CD4-positive, alpha-beta T cell treated with Interleukin-15 for 4 hours (primary cell): Measurements from ENCODE around the gene BSPRY.
"Not testable (repeated sequence)": the region's sequence is repeated elsewhere in the genome, so short reads cannot be mapped to it uniquely, and the experiment has no call there.

Source experiments
- DNase-seq: peaks from one replicate; pipeline ENCODE4 v3.0.0-alpha.2; 2020; ENCODE audit warnings: low spot score

Gene BSPRY

DNA sequence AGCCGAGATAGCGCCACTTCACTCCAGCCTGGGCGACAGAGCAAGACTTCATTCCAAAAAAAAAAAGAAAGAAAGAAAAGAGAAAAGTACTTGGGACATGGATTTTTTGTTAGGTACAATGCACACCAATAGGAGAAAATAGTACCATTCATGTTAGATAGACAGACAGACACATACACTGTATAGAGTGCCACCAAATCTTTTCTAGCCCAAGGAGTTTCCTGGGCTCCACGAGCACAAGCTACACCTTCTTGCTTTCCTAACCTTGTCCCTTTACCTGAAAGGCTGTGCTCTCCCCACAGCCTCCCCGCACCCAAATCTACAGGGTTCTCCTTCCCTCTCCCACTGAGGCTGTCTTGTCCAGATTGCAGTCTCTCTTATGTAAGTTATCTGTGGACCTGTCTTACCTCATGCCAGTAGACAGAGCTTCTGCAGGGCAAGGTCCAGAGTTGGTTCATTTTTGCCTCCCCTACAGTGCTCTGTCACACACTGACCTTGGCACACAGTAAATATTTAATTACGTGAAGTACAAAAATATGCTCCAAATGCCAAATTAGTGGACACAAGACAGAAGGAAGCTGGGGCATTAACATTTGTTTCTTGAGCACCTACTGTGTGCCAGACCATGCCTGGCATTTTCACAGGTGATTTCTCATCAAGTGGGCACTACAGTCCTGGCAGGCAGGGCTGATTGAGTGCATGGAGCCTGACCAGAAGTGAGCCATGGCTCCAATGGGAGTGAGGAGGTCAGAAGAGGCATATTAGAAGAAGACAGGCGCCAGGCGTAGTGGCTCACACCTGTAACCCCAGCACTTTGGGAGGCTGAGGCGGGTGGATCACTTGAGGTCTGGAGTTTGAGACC lies 45.9 kb downstream of the BSPRY start:
- DNase-seq, result no peak

DNA sequence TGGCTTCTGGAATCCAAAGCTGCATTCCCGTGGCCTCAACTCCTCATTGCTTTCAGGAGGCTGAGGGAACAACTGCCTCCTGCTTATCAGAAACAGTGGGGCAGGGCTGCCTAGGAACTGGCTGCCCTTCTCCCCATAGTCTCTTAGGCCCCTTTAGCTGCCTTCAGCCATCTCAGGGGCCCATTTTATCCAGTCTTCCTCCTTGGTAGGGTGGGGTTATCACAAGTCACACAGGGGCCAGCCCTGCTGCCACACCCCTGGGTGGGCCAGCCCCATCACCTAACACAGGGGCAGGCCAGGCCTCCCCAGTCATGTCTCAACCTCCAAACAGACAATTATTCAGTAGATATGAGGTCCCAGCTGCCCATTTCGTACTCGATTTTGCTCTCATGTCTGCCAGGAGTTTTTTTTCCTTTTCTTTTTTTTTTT lies 47.9 kb downstream of the BSPRY start:
- DNase-seq, result no peak

DNA sequence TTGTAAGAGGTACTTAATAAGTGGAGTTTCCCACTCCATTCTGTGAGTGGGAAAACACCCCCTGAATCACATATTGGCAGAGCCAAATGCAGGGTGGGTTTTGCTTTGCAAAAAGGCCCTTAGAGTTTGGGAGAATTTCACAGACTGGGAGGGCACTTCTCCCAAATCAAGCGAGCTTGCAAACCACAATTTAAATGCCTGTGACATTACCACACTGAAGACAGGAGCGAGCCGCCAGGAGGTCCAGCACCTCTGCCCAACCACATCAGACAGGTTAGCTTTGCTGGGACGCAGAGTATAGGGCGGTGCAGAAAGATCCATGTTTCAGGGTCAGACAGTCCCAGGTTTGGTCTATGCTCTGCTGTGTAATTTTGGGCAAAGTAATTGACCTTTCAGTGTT lies 49.5 kb downstream of the BSPRY start:
- no peak for DNase-seq

DNA sequence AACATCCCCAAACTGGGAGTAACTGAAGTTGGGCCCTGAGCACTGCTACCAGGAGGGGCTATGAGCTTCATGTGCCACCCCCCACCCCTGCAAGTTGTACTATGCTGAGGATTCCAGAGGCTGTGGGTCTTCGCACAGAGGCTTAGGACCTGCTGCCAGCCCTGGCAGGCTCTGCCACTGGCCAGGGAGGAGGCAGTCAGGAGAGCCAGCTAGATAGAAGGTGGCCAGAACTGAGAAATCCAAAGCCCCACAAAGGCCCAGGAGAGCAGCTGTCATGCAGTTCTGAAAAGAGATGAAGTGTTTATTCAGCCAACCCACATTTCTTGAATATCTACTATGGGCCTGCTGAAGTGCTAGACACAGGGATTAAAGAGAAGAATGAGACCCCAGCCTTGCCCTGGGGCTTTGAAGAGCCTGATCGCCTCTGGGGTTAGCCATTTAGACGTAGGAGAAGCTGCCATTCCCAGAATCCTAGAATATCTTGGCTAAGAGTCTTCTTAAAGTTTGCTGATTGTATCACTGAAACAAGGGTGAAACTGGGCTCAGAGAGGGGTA lies 50.4 kb downstream of the BSPRY start:
- DNase-seq, result no peak

DNA sequence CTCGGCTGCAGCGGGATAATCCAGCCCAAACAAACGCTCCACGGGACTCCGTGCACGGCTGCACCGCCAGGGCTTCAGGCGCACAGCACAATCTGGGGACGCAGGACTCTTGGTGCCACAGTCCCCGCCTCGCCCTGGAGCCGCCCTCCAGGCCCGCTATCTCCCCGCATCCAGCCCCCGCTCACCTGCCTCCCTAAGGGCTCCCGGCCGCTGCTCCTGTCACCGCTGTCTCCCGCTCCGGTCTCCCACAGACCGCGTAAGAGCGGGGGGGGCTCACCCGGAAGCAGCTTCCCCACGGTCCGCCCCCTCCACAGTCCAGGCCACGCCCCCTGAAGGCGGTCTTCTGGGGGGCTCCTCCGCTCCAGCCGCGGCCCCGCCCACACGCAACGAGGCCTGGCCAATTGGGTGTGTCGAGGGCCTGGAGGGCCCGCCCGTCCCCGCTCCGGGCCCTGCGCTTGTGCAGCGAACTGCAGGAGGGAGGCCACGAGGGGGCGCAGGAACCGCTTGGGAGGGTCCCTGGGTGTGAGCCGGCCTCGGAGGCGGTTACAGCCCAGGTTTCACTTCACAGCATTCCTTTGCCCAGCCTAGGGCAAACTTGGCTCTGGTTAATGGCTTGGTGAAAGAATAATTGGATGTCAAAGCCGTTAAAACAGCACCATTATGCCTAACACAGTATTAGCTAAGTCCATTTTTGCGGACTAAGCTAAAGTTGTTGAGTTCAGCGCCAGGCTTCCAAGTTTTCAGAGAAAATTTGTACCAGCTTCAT lies 51.9 kb downstream of the BSPRY start, which contains the start of gene ALAD:
Gene ALAD, minus strand, starts transcription at position 258 of the 766 bp plus-strand sequence. CDS start 7,725 bp downstream, outside the sequence.
- DNase-seq, result peak; percentile 99

DNA sequence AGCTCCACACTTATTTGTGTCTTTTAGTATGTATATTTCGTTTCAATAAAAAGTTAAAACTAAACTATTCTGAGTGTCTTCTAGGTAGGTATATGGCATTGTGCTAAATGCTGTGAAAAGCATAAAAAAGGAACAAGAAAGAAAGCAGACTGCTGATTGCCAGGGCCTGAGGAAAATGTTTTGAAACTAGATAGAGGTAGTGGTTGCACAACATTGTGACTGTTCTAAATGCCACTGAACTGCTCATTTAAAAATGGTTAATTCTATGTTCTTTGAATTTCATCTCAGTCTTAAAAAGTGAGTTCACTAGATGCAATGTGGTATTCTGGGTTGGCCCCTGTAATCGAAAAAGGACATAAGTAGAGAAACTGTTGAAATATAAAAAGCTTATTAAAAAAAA lies 54.3 kb downstream of the BSPRY start:
- DNase-seq, result no peak

DNA sequence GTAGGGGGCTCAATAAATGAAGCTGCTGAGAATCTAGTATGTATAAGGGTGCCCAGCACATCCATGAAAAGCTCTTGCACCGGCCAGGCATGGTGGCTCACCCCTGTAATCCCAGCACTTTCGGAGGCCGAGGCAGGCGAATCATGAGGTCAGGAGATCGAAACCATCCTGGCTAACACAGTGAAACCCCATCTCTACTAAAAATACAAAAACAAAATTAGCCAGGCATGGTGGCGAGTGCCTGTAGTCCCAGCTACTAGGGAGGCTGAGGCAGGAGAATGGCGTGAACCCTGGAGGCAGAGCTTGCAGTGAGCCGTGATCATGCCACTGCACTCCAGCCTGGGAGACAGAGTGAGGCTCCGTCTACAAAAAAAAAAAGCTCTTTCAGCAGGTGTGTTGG lies 57.0 kb downstream of the BSPRY start:
- not testable (repeated sequence) for DNase-seq

DNA sequence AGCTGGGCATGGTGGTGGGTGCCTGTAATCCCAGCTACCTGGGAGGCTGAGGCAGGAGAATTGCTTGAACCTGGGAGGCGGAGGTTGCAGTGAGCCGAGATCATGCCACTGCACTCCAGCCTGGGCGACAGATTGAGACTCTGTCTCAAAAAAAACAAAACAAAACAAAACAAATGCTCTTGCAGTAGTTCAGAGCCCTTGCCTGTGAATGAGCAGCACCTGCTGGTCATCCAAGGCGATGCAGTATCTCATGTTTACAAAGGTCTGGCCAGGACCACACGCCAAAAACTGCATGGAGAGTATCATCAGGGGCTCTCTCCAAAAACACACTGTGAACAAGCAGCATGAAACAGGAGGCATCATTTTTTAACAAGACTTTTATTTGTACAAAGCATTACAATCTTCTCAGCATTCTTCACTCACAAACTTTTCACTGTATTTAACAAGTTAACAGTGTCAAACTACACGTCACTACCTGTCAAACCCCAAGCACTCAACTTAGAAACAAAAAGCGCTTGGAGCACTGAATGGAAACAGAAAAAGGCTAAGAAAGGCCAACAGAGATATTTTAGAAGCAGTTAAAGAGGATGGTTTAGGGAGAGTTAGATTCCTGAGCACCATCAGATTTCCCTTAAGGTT lies 57.7 kb downstream of the BSPRY start:
- peak; percentile 66 for DNase-seq

DNA sequence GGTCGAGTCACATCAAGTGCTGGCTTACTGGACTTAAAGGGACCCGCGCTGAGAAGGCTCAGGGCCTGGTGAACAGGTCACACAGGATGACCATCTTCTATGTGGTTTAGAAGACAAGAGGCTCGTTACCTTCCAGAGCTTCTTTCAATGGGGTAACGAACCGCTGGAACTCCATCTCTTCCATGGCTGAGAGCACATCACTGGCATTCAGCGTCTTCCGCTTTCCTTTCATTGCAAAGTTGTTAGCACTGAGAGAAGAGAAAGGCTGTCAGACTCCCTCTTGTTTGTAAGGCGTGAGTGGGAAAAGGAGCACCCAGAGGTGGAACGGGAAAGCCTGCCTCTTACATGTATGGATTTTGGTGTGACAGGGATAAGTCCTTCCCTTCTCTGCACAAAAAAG lies 60.1 kb downstream of the BSPRY start:
- no peak for DNase-seq

DNA sequence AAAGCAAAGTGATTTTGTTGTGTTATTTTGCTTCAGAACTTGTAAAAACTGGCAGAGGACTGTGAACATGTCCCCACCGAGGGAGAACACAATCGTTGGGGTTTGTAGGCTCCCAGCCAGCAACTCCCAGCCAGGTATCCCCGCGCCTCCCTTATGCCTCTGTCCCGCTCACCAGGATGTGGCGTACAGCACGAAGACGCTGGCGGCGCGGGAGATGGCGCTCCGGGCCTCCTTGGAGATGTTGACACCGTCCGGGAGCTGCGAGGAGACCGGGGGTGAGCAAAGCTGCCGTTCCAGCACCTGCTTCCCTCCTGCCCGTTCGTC lies 60.5 kb downstream of the BSPRY start:
- no peak for DNase-seq

DNA sequence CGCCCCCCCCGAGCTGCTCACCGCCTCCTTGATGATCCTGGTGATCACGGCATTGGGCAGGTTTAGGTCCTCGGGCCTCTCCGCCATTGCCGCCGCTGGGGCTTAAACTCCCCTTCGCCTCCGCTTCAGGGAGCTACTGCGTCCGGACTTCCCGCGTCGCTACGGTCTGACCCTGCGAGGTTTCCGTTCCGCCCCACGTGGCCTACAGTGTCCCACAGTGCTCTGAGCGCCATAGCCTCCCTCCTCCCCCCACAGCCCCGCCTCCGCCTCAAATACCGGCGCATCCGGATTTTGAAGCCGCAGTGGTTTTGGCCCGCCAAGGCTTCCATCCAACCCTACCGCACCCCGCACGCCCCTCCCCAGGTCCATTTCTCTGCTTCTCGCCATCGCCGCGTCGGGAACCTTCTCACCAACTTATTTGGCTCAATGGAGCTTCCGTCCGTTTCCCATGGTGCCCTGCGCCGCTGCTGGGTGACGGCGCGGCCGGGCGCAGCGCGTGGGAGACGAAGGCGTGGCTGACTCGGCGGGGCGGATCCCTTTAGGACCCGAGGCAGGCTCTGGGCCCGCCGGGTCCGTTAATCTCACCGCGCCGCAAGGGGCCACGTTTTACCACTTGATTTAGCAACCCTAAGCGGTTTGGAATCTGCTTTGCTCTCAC lies 61.0 kb downstream of the BSPRY start, which contains the start of the genes C9orf43 and POLE3:
Gene C9orf43, plus strand, starts transcription at position 541 of the 658 bp plus-strand sequence. CDS start 2,747 bp downstream, outside the sequence.
Gene POLE3, minus strand, starts transcription at position 469 of the 658 bp plus-strand sequence. Its CDS starts 382 bp downstream, at position 87.
- DNase-seq, result peak; percentile 93

DNA sequence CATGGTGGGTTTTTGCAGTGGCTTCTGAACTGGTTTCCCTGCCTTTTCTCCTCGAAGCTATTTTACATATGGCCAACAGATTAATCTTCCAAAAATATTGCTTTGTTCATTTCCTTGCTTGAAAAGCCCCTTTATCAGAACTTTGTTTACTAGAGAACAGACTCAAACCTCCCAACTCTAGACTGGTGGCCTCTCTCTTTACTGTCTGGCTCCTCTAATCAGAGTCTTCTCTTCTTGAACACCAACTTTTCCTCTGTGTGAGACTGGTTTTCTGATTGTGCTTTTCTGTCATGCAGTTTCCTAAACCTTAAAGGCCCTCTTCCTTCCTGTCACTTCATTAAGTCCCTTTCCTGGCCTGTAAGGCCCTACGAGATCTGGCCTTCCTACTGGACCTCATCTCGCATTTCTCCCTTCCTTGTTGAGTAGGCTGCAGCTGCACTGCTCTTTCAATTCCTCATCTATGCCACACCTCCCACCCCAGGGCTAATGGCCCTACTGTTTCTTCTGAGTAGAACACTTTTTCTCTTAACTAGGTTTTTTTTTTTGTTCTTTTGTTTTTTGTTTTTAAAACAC lies 66.9 kb downstream of the BSPRY start:
- no peak for DNase-seq

DNA sequence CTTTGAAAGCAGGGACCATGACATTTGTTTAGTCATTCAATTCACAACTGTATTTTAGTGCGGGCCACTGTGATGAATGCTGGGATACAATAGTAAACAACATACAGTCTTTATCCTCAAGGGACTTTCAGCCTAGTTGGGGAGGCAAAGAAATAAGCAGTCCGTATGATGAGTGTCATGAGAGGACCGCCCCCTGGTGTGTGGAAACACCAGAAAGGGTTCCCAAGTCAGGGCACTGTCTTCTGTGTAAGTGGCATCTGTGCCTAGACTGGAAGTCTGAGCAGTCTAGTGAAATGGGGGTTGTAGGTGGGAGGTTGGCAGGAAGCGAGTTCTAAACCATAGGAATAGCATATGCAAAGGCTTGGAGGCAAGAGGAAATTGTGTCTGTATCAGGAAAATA lies 68.0 kb downstream of the BSPRY start:
- DNase-seq, result peak; percentile 6
